ENCODE data around the gene FBXL16.

DNA sequence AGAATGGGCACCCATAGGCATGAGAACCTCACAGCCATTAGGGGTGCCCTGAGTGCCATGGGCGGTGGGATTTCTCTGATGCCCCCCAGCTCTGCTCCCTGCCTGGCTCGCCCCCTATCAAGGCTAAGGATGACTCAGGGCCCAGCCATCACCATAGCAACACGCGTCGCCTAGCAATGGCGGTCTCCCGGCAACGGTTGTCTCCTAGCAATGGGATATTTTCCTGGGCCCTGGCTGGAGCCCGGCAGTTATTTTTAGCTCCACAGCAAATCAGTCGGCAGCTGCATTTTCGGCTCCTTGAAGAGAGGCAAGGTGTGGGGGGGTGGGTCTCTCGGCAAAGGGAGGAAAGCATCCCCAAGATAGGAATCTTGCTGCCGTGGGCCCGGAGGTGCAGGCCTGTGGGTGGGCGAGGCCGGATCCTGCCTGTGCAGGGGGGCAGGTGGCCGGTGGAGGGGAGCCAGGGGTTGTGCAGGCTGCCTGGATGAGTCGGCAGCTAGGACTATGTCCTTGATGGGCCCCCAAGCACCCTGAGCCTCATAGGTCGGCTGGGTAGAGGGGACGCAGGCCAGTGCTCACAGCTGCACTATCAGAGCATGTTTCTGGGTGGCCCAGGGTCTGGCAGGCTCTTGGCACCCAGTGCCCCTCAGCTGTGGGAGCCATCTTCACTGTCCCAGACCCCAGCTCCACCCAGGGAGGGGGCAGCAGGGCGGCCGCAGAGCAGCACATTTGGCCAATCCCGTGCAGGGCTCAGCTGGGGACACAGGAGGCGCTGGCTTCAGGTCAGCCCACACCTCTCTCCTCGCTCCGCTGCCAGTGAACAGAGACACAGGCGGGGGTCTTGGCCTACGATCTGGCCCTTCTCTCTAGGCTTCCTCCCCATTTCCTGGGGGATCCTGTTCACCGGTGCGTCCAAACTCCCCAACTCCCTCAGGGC, 4.2 kb upstream of the FBXL16 start:
- TF ChIP-seq CTCF (IDR thresholded peaks at IDR 0.05): no peak
- no peak for TF ChIP-seq POLR2A (IDR thresholded peaks at IDR 0.05)

Measured in body of pancreas (tissue), 4 donors.